ENCODE data around the gene PTPMT1.
"Not testable (repeated sequence)": the region's sequence is repeated elsewhere in the genome, so short reads cannot be mapped to it uniquely, and the experiment has no call there.

DNA sequence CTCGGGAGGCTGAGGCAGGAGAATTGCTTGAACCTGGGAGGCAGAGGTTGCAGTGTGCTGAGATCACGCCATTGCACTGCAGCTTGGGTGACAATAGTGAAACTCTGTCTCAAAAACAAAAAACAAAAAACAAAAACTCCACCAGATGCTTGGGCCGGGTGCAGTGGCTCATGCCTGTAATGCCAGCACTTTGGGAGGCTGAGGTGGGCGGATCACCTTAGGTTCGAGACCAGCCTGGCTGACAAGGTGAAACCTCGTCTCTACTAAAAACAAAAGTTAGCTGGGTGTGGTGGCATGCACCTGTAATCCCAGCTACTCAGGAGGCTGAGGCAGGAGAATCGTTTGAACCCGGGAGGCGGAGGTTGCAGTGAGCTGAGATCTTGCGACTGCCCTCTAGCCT lies 1.0 kb upstream of the PTPMT1 start:
- TF ChIP-seq, protein P1, sequence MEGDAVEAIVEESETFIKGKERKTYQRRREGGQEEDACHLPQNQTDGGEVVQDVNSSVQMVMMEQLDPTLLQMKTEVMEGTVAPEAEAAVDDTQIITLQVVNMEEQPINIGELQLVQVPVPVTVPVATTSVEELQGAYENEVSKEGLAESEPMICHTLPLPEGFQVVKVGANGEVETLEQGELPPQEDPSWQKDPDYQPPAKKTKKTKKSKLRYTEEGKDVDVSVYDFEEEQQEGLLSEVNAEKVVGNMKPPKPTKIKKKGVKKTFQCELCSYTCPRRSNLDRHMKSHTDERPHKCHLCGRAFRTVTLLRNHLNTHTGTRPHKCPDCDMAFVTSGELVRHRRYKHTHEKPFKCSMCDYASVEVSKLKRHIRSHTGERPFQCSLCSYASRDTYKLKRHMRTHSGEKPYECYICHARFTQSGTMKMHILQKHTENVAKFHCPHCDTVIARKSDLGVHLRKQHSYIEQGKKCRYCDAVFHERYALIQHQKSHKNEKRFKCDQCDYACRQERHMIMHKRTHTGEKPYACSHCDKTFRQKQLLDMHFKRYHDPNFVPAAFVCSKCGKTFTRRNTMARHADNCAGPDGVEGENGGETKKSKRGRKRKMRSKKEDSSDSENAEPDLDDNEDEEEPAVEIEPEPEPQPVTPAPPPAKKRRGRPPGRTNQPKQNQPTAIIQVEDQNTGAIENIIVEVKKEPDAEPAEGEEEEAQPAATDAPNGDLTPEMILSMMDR (IDR thresholded peaks at IDR 0.05 in 8 of 11, conservative IDR thresholded peaks at IDR 0.05 in 3 of 11), result not testable (repeated sequence)
- not testable (repeated sequence) for TF ChIP-seq POLR2AphosphoS5, POLR2A (IDR thresholded peaks at IDR 0.05)
